SU-DHL-6 (cell line): ENCODE results near the gene CARD19.

ENCODE experiments used
- H2AFZ ChIP-seq: fragments of 200-600 bp; sonication (generic); 2 replicates; pipeline ENCODE4 v1.6.1; 2014; ENCODE audit warnings: low read depth, mild to moderate bottlenecking, moderate library complexity, mixed read lengths, antibody characterized with exemption, low read length; ENCODE audit not compliant: severe bottlenecking
- H3F3A ChIP-seq: fragments of 200-600 bp; shearing (Covaris generic); 2 replicates; pipeline ENCODE4 v1.6.0; 2016; ENCODE audit warnings: antibody characterized with exemption, mild to moderate bottlenecking; ENCODE audit not compliant: insufficient read depth
- H3K27ac ChIP-seq: fragments of 200-600 bp; sonication (generic); 2 replicates; pipeline ENCODE4 v1.5.1; 2016; ENCODE audit warnings: low read depth, mild to moderate bottlenecking, low read length, moderate library complexity, mixed read lengths
- H3K27me3 ChIP-seq: fragments of 200-600 bp; sonication (generic), shearing (Covaris generic); 2 replicates; pipeline ENCODE4 v1.6.0; 2014; ENCODE audit warnings: mild to moderate bottlenecking, low read length
- H3K36me3 ChIP-seq: fragments of 200-600 bp; sonication (generic); 2 replicates; pipeline ENCODE4 v1.6.1; 2014; ENCODE audit warnings: mild to moderate bottlenecking, low read length, mixed read lengths
- H3K4me2 ChIP-seq: fragments of 300-600, 200-600 bp; shearing (Covaris generic), sonication (generic); 2 replicates; pipeline ENCODE4 v1.6.0; 2014; ENCODE audit warnings: low read length, low read depth, mild to moderate bottlenecking; ENCODE audit not compliant: poor library complexity, severe bottlenecking
- H3K4me3 ChIP-seq: fragments of 200-600 bp; sonication (generic); 2 replicates; pipeline ENCODE4 v1.5.1; 2014; ENCODE audit warnings: antibody characterized with exemption, low read length, mild to moderate bottlenecking, mixed read lengths; ENCODE audit not compliant: insufficient read depth, poor library complexity, severe bottlenecking
- H3K79me2 ChIP-seq: fragments of 200-600 bp; sonication (generic); 2 replicates; pipeline ENCODE4 v1.6.1; 2014; ENCODE audit warnings: mild to moderate bottlenecking, low read length, moderate library complexity; ENCODE audit not compliant: insufficient read depth
- H3K9ac ChIP-seq: fragments of 200-600 bp; sonication (generic); 2 replicates; pipeline ENCODE4 v1.7.0; 2014; ENCODE audit warnings: mild to moderate bottlenecking, low read length
- H3K9me2 ChIP-seq: fragments of 200-600 bp; sonication (generic); replicated peaks from 2 replicates; pipeline ENCODE4 v1.6.1; 2014; ENCODE audit warnings: low read length; ENCODE audit not compliant: insufficient read depth
- H3K9me3 ChIP-seq: fragments of 200-600 bp; sonication (generic); 2 replicates; pipeline ENCODE4 v1.6.1; 2014; ENCODE audit warnings: low read length, mixed read lengths; ENCODE audit not compliant: insufficient read depth
- H4K20me1 ChIP-seq: fragments of 200-600 bp; sonication (generic); 2 replicates; pipeline ENCODE4 v1.6.1; 2014; ENCODE audit warnings: low read depth, mild to moderate bottlenecking, antibody characterized with exemption, low read length, moderate library complexity, mixed read lengths
- EZH2phosphoT487 ChIP-seq: fragments of 200-600 bp; sonication (generic), shearing (Covaris generic); conservative IDR thresholded peaks from 2 replicates; pipeline ENCODE4 v1.6.1; 2018; ENCODE audit warnings: mild to moderate bottlenecking, antibody characterized with exemption, low read length, moderate library complexity, mixed read lengths
- TF ChIP-seq, protein P1 (sequence below): fragments of 200-600 bp; sonication (generic); IDR thresholded peaks from one replicate; pipeline ENCODE4 v1.5.1; 2017; ENCODE audit warnings: antibody characterized with exemption, mild to moderate bottlenecking, low read length, moderate library complexity; ENCODE audit not compliant: insufficient read depth, poor library complexity, severe bottlenecking

Gene CARD19

DNA sequence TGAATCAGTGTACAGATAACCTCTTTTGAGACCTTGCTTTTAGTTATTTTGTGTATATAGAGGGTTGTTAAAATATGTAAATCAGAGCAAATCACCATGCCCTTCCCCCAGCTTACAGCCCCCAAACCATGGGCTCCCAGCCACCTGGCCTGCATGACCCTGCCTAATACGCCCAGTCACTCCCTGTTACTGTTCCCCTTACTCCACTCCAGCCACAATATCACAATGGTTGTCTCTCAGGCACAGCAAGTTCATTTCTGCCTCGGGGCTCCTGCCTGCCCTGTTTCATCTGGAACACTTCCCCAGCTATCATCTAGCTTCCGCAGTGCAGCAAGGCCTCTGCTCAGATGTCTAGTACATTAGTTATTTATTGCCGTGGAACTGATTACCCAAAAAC lies 5.0 kb upstream of the CARD19 start:
- Histone ChIP-seq H3F3A (peaks cover 18% of the 10 kb centered on the region), H3K9ac (no peak overlapping the region), H3K4me3 (no peak overlapping the region), H2AFZ (no peak overlapping the region), H3K36me3 (no peaks in the 10 kb centered on the region), H3K9me3 (no peaks in the 10 kb centered on the region), H3K9me2 (no peaks in the 10 kb centered on the region), H4K20me1 (no peaks in the 10 kb centered on the region), H3K27ac (no peak overlapping the region), H3K79me2 (no peaks in the 10 kb centered on the region), H3K4me2 (no peak overlapping the region), H3K27me3 (no peaks in the 10 kb centered on the region)
- TF ChIP-seq, protein P1, sequence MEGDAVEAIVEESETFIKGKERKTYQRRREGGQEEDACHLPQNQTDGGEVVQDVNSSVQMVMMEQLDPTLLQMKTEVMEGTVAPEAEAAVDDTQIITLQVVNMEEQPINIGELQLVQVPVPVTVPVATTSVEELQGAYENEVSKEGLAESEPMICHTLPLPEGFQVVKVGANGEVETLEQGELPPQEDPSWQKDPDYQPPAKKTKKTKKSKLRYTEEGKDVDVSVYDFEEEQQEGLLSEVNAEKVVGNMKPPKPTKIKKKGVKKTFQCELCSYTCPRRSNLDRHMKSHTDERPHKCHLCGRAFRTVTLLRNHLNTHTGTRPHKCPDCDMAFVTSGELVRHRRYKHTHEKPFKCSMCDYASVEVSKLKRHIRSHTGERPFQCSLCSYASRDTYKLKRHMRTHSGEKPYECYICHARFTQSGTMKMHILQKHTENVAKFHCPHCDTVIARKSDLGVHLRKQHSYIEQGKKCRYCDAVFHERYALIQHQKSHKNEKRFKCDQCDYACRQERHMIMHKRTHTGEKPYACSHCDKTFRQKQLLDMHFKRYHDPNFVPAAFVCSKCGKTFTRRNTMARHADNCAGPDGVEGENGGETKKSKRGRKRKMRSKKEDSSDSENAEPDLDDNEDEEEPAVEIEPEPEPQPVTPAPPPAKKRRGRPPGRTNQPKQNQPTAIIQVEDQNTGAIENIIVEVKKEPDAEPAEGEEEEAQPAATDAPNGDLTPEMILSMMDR = no peak
- no peak for TF ChIP-seq EZH2phosphoT487

DNA sequence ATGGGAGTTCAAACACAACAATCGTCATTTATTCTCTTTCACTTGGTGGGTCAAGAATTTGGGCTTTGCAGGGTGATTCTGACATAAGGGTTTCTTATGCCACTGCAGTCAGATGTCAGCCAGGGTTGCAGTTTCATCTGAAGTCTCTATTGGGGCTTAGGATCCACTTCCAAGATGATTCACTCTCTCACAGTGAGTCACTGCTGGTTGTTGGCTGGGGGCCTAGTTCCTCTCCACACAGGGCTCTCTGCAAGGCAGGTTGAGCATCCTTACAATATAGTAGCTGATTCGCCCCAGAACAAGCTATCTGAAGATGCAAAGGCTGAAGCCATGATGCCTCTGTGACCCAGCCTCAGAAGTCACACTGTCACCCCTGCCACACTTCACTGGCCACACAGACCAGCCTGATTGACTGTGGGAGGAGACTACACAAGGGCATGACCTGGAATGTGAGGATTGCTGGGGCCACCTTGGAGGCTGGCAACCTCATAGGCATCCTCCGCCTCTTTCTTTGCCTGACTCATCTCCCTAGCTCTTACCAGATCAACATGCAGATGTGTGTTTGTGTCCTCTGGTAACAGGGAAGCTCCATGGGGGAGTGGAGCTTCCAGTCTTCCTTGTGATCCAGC lies 4.5 kb upstream of the CARD19 start:
- Histone ChIP-seq H2AFZ (no peak overlapping the region), H4K20me1 (no peaks in the 10 kb centered on the region), H3K9me2 (no peaks in the 10 kb centered on the region), H3K27ac (no peak overlapping the region), H3K9me3 (no peaks in the 10 kb centered on the region), H3K4me3 (no peak overlapping the region), H3K27me3 (no peaks in the 10 kb centered on the region), H3K4me2 (no peak overlapping the region), H3K79me2 (no peaks in the 10 kb centered on the region), H3K9ac (no peak overlapping the region), H3F3A (peaks cover 18% of the 10 kb centered on the region), H3K36me3 (no peaks in the 10 kb centered on the region)
- TF ChIP-seq, protein P1 = no peak
- no peak for TF ChIP-seq EZH2phosphoT487

DNA sequence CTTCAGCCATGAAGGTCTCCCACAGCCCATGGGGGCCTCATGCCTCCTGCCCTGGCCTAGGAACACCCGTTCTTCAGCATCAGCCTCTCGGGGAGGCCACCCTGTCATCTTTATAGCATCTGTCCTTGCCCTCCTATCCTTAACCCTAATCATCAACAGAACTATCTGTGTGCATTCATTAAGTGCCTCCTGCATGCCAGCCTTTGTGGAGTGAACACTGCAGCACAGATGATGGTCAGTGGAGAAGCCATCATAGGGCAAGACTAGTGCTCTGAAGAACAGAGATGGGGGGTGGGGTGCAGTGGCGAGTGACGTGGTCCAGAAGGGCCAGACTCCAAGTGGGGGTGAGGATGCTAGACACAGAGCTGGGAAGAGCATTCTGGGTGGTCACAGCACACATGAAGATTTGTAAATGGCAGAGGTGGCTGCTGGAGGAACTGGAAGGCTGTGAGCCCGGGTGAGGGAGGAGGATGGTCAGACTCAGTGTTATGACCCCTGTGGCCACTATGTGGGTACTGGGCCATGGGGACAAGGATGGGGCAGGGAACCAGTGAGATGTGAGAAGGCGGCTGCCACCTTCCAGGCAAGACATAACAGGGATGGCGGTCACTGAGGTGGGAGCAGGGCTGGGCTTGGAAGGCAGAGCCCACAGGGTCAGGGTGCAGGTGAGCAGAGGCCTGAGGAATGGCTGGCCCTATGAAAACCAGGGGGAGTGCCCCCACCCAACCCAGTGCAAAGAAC lies 3.6 kb upstream of the CARD19 start:
- TF ChIP-seq EZH2phosphoT487 = no peak
- TF ChIP-seq, protein P1 = no peak
- H3K9me3 ChIP-seq = no peaks in the 10 kb centered on the region
- H3K4me2 ChIP-seq = no peak overlapping the region
- no peaks in the 10 kb centered on the region for H3K79me2 ChIP-seq
- H4K20me1 ChIP-seq = no peaks in the 10 kb centered on the region
- no peak overlapping the region for H3K27ac ChIP-seq
- no peak overlapping the region for H2AFZ ChIP-seq
- peaks cover 18% of the 10 kb centered on the region for H3F3A ChIP-seq
- no peak overlapping the region for H3K9ac ChIP-seq
- H3K27me3 ChIP-seq = no peaks in the 10 kb centered on the region
- H3K36me3 ChIP-seq = no peaks in the 10 kb centered on the region
- H3K4me3 ChIP-seq = no peak overlapping the region
- H3K9me2 ChIP-seq = no peaks in the 10 kb centered on the region
